NCI-H1105 (cell line): ENCODE results near the gene LHFPL5.

Source experiments
- DNase-seq: peaks from one replicate; lab custom pipeline; 2025; lab: John Stamatoyannopoulos, UW

The LHFPL5 gene

DNA sequence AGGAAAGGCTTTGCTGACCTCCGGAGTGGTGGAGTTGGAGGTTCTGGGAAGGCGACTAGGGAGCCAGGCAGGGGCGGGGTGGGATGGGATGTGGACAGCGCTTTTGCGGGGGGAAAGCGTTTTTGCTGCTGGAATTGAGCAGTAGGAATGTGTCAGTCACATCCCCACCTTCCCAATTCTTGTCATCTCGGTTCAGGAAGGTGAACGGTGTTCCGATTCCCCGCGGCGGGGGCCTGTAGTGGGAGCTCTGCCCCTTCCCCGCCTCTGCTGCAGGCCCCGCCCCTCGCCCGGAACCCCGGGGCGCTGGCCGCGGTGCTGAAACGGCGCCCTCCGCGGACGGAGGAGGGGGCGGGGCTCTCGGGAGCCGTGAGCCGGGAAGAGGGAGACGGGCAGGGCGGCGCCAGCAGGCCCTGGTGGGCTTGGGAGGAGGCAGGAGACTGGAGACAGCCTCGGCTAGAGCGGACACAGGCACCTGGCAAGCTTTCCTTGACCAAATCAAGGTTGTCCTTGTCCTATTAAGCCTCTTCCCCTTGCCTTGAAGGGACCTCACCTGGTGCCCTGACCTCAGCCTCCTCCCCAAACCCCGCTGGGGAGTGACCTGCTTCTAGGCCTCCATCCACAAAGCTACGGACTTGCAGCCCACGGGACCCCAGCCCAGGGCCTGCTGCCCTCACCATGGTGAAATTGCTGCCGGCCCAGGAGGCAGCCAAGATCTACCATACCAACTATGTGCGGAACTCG, at the start of gene LHFPL5:
TSS of gene LHFPL5 (plus strand) at position 357 of the 741 bp plus-strand sequence. CDS start at position 676, 319 bp downstream.
- peak; percentile 73 for DNase-seq

GRCh38 chr6:35757456-35758123, 47.6 kb upstream of the LHFPL5 start:
- no peak for DNase-seq

DNA sequence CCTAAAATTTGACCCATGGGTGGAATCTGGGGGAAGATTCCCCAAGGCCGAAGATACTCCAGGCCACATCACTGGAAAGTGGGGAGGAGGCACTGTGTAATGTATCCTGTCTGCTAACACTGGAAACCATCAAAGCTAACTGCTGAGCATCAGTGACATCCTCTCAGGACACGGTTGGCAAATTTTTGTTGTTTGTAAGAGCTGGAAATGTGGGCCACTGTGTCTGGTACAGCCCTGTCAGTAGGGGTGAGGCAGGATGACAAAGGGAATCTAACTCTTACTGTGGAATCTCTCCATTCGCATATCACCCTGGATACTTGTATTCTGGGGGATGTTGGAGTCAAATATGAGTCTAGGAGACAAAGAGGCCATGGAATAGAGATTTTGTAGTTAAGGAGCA, 45.7 kb upstream of the LHFPL5 start:
- no peak for DNase-seq

DNA sequence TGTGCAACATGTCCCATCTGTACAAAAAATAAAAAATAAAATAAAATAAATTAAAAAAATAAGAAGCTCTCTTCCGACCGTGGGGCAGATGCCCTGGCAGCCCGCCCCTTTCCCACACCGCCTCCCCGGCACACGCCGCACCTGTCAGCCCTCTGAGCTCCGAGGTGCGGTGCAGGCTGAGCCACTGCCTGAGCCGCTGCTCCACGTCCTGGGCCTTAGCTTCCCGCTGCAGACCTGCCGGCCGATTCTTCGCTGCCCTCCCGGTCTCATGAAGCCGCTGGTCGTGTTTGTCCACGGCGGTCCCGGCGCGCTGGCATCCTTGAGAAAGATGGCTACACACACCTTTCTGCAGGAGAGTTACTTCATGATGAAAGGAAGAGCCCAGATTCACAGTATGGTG, 39.4 kb upstream of the LHFPL5 start:
- DNase-seq = no peak

- DNase-seq = no peak
Measured at GRCh38 chr6:35769211-35769610, 35.9 kb upstream of the LHFPL5 start.

GRCh38 chr6:35771343-35771627, 33.9 kb upstream of the LHFPL5 start:
- DNase-seq = no peak

- DNase-seq = no peak
Measured at GRCh38 chr6:35774116-35774794, 30.9 kb upstream of the LHFPL5 start.

GRCh38 chr6:35775031-35775430, 30.1 kb upstream of the LHFPL5 start:
- DNase-seq = no peak

- DNase-seq = no peak
Measured at GRCh38 chr6:35776364-35777215, 28.6 kb upstream of the LHFPL5 start, which contains the start of gene CLPSL2. Gene CLPSL2, plus strand, starts transcription at chr6:35776598. Its CDS starts 21 bp downstream, at chr6:35776619.

- DNase-seq = no peak
Measured at GRCh38 chr6:35777356-35778102, 27.6 kb upstream of the LHFPL5 start.

- no peak for DNase-seq
Measured at GRCh38 chr6:35778437-35778836, 26.7 kb upstream of the LHFPL5 start.

- no peak for DNase-seq
Measured at GRCh38 chr6:35780719-35781118, 24.4 kb upstream of the LHFPL5 start, which contains the start of gene CLPSL1. Gene CLPSL1, plus strand, starts transcription at chr6:35781019. Its CDS starts 92 bp downstream, at chr6:35781111.

- no peak for DNase-seq
Measured at GRCh38 chr6:35781290-35781689, 23.9 kb upstream of the LHFPL5 start.

DNA sequence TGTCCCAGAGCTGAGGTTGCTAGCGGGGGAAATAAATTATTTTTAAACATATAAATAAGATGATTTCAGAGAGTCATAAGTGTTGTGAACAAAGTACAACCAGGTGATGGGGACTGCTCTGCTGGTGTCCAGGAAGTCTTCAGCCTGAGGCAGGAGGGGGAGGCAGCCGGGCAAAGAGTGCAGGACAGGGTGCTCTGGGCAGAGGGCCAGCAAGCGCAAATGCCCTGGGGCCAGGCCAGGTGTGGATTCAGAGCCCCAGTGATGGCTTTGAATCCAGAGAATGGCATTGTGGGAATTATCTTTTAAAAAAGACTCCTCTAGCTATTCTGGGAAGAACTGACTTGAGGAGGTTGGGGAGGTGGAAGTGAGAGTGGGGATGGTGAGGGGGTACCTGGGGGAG, 22.7 kb upstream of the LHFPL5 start:
- no peak for DNase-seq

DNA sequence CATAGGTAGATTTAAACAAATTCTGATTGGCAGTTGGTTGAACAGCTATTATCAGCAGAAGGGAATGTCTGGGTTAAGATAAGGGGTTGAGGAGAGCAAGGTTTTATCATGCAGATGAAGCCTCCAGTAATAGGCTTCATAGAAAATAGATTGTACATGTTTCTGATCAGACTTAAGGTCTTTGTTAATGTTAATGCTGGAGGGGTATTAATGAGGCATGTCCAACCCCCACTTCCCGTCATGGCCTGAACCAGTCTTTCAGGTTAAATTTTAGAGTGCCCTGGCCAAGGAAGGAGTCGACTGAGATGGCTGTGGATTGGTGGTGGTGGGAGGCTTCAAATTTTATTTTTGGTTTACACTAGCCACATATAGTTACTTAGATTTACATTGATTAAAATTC, 21.0 kb upstream of the LHFPL5 start:
- DNase-seq = no peak

GRCh38 chr6:35786272-35786671, 18.9 kb upstream of the LHFPL5 start:
- DNase-seq = no peak

GRCh38 chr6:35786810-35787209, 18.3 kb upstream of the LHFPL5 start:
- DNase-seq = no peak

DNA sequence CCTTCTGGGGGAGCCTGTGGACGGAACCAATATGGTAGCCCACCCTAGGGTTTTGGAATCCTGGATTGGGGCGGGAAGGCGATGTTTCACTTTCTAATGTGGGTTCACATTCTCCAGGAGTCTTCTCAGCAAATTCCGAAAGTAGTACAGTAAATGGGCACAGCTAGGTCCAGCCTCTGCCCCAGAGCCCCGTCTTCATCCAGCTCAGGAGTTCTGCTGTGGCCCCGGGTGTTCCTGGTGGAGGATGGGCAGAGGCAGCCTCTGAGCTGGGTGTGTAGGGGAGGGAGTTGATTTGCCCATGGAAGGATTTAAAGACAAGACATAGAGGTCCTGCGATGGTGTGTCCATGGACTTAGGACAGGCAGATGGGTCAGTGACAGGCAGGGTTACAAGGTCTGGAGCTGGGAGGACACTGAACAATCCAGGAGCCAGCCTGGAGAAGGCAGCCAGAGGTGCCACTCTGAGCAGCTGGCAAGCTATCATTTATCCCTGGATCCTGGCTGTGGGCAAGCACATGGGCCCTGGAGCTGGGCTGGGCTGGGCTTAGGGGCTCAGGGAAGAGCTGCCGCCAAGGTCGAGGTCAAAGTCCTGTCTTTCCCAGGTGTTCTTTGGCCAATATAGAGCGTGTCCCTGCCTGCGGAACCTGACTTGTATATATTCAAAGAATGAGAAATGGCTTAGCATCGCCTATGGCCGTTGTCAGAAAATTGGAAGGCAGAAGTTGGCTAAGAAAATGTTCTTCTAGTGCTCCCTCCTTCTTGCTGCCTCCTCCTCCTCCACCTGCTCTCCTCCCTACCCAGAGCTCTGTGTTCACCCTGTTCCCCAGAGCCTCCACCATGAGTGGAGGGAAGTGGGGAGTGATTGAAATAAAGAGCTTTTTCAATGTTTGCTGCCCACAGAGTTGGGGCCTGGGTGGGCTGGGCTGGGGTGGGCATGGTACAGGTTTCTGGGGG, 17.6 kb upstream of the LHFPL5 start:
- no peak for DNase-seq

GRCh38 chr6:35788423-35788982, 16.6 kb upstream of the LHFPL5 start:
- DNase-seq = no peak

DNA sequence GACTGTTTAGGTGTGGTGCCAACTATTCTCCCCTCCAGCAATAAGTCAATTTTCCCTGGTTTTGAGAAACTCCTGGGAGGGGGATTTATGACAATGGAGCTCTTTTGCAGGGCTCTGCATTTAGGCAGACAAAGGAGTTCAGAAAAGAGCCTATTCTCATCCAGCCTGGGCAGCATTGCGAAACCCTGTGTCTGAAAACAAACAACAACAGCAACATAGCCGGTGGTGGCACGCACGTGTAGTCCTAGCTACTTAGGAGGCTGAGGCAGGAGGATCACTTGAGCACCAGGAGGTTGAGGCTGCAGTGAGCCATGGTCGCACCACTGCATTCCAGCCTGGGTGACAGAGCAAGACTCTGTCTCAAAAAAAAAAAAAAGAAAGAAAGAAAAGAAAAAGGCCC, 14.5 kb upstream of the LHFPL5 start:
- DNase-seq = no peak
